Measurements from ENCODE around the gene PGA5.

PGA5 gene

GRCh38 chr11:61256710-61257482 is 15.9 kb downstream of the PGA5 start:
- H3K9me3 ChIP-seq (ENCODE audit: low read depth, low read length) = no peaks in the 10 kb centered on the region
- TF ChIP-seq POLR2AphosphoS5 (IDR thresholded peaks at IDR 0.05; ENCODE audit: borderline replicate concordance, low read depth, low read length) = no peak
- TF ChIP-seq EZH2 (IDR thresholded peaks at IDR 0.05) = no peak
- TF ChIP-seq FOXP2 (optimal IDR thresholded peaks at IDR 0.05; ENCODE audit: control extremely low read depth, extremely low read length, insufficient read depth) = no peak
- no peak for DNase-seq (ENCODE audit: low read depth, low spot score)
- no peak overlapping the region for H3K9ac ChIP-seq (ENCODE audit: insufficient read length)
- H3K4me3 ChIP-seq = no peak overlapping the region
- H3K36me3 ChIP-seq (ENCODE audit: insufficient read depth, low read length) = no peaks in the 10 kb centered on the region
- H3K27ac ChIP-seq = no peak overlapping the region

GRCh38 chr11:61258546-61258945 is 17.6 kb downstream of the PGA5 start:
- TF ChIP-seq EZH2 (IDR thresholded peaks at IDR 0.05) (no peak), FOXP2 (optimal IDR thresholded peaks at IDR 0.05; ENCODE audit: control extremely low read depth, extremely low read length, insufficient read depth) (no peak), POLR2AphosphoS5 (IDR thresholded peaks at IDR 0.05; ENCODE audit: borderline replicate concordance, low read depth, low read length) (no peak)
- no peak overlapping the region for H3K27ac ChIP-seq
- no peak overlapping the region for H3K4me3 ChIP-seq
- H3K9me3 ChIP-seq (ENCODE audit: low read depth, low read length) = no peaks in the 10 kb centered on the region
- no peak overlapping the region for H3K9ac ChIP-seq (ENCODE audit: insufficient read length)
- H3K36me3 ChIP-seq (ENCODE audit: insufficient read depth, low read length) = no peaks in the 10 kb centered on the region
- DNase-seq (ENCODE audit: low read depth, low spot score) = no peak

- no peak overlapping the region for H3K4me3 ChIP-seq
- H3K27ac ChIP-seq = no peak overlapping the region
- TF ChIP-seq POLR2AphosphoS5 (IDR thresholded peaks at IDR 0.05; ENCODE audit: borderline replicate concordance, low read depth, low read length) = no peak
- TF ChIP-seq EZH2 (IDR thresholded peaks at IDR 0.05) = no peak
- TF ChIP-seq FOXP2 (optimal IDR thresholded peaks at IDR 0.05; ENCODE audit: control extremely low read depth, extremely low read length, insufficient read depth) = no peak
- H3K9me3 ChIP-seq (ENCODE audit: low read depth, low read length) = no peaks in the 10 kb centered on the region
- no peak overlapping the region for H3K9ac ChIP-seq (ENCODE audit: insufficient read length)
- no peak for DNase-seq (ENCODE audit: low read depth, low spot score)
- no peaks in the 10 kb centered on the region for H3K36me3 ChIP-seq (ENCODE audit: insufficient read depth, low read length)
Measured at GRCh38 chr11:61259363-61259762, 18.4 kb downstream of the PGA5 start.

- no peak for DNase-seq (ENCODE audit: low read depth, low spot score)
Measured at GRCh38 chr11:61264371-61264770, 23.4 kb downstream of the PGA5 start.

GRCh38 chr11:61264795-61265194 is 23.8 kb downstream of the PGA5 start:
- Histone ChIP-seq H3K9me3 (ENCODE audit: low read depth, low read length) (no peaks in the 10 kb centered on the region), H3K4me3 (no peak overlapping the region), H3K27ac (no peak overlapping the region), H3K9ac (ENCODE audit: insufficient read length) (no peak overlapping the region), H3K36me3 (ENCODE audit: insufficient read depth, low read length) (no peaks in the 10 kb centered on the region)
- no peak for DNase-seq (ENCODE audit: low read depth, low spot score)
- no peak for TF ChIP-seq FOXP2 (optimal IDR thresholded peaks at IDR 0.05; ENCODE audit: control extremely low read depth, extremely low read length, insufficient read depth)
- no peak for TF ChIP-seq EZH2 (IDR thresholded peaks at IDR 0.05)
- no peak for TF ChIP-seq POLR2AphosphoS5 (IDR thresholded peaks at IDR 0.05; ENCODE audit: borderline replicate concordance, low read depth, low read length)

More at GRCh38 chr11:61264371-61264770, 23.4 kb downstream of the PGA5 start:
- no peak overlapping the region for H3K27ac ChIP-seq
- no peaks in the 10 kb centered on the region for H3K36me3 ChIP-seq (ENCODE audit: insufficient read depth, low read length)
- H3K9ac ChIP-seq (ENCODE audit: insufficient read length) = no peak overlapping the region
- no peak overlapping the region for H3K4me3 ChIP-seq
- TF ChIP-seq EZH2 (IDR thresholded peaks at IDR 0.05) = no peak
- no peak for TF ChIP-seq FOXP2 (optimal IDR thresholded peaks at IDR 0.05; ENCODE audit: control extremely low read depth, extremely low read length, insufficient read depth)
- TF ChIP-seq POLR2AphosphoS5 (IDR thresholded peaks at IDR 0.05; ENCODE audit: borderline replicate concordance, low read depth, low read length) = no peak
- no peaks in the 10 kb centered on the region for H3K9me3 ChIP-seq (ENCODE audit: low read depth, low read length)

- H3K9me3 ChIP-seq (ENCODE audit: low read depth, low read length) = no peaks in the 10 kb centered on the region
- H3K9ac ChIP-seq (ENCODE audit: insufficient read length) = no peak overlapping the region
- DNase-seq (ENCODE audit: low read depth, low spot score) = no peak
- H3K27ac ChIP-seq = no peak overlapping the region
- no peak for TF ChIP-seq POLR2AphosphoS5 (IDR thresholded peaks at IDR 0.05; ENCODE audit: borderline replicate concordance, low read depth, low read length)
- H3K4me3 ChIP-seq = no peak overlapping the region
- H3K36me3 ChIP-seq (ENCODE audit: insufficient read depth, low read length) = no peaks in the 10 kb centered on the region
Measured at GRCh38 chr11:61265357-61265756, 24.4 kb downstream of the PGA5 start.

GRCh38 chr11:61266602-61267001 is 25.6 kb downstream of the PGA5 start:
- TF ChIP-seq EZH2 (IDR thresholded peaks at IDR 0.05) = no peak
- TF ChIP-seq POLR2AphosphoS5 (IDR thresholded peaks at IDR 0.05; ENCODE audit: borderline replicate concordance, low read depth, low read length) = no peak
- Histone ChIP-seq H3K27ac (no peak overlapping the region), H3K9ac (ENCODE audit: insufficient read length) (no peak overlapping the region), H3K4me3 (no peak overlapping the region), H3K9me3 (ENCODE audit: low read depth, low read length) (no peaks in the 10 kb centered on the region), H3K36me3 (ENCODE audit: insufficient read depth, low read length) (no peaks in the 10 kb centered on the region; the same call in 1 of the 2 replicates)
- DNase-seq (ENCODE audit: low read depth, low spot score) = no peak

GRCh38 chr11:61267437-61267841 is 26.5 kb downstream of the PGA5 start:
- DNase-seq (ENCODE audit: low read depth, low spot score) = no peak
- no peak for TF ChIP-seq EZH2 (IDR thresholded peaks at IDR 0.05)
- no peak for TF ChIP-seq FOXP2 (optimal IDR thresholded peaks at IDR 0.05; ENCODE audit: control extremely low read depth, extremely low read length, insufficient read depth)
- no peak for TF ChIP-seq POLR2AphosphoS5 (IDR thresholded peaks at IDR 0.05; ENCODE audit: borderline replicate concordance, low read depth, low read length)
- no peak overlapping the region for H3K9ac ChIP-seq (ENCODE audit: insufficient read length)
- no peaks in the 10 kb centered on the region for H3K9me3 ChIP-seq (ENCODE audit: low read depth, low read length)
- H3K36me3 ChIP-seq (ENCODE audit: insufficient read depth, low read length) = no peaks in the 10 kb centered on the region; the same call in 1 of the 2 replicates
- H3K27ac ChIP-seq = no peak overlapping the region
- H3K4me3 ChIP-seq = no peak overlapping the region

Data from SK-N-MC (cell line).